C4-2B (cell line): Measurements from ENCODE around the gene KEAP1.
"Not testable (repeated sequence)": the region's sequence is repeated elsewhere in the genome, so short reads cannot be mapped to it uniquely, and the experiment has no call there.

ENCODE experiments used
- H3K27ac ChIP-seq: fragments of 450-650 bp; 2 replicates; pipeline ENCODE4 v1.5.1; 2017
- CTCF ChIP-seq: fragments of 450-650 bp; conservative IDR thresholded peaks from 2 replicates; pipeline ENCODE4 v1.5.1; 2017; ENCODE audit warnings: mild to moderate bottlenecking
- ZFX ChIP-seq: fragments of 450-650 bp; IDR thresholded peaks from 2 replicates; pipeline ENCODE4 v1.6.1; 2017

KEAP1 gene

GRCh38 chr19:10546817-10547216, 43.7 kb upstream of the KEAP1 start:
- no peak for TF ChIP-seq CTCF
- TF ChIP-seq ZFX: no peak
- no peak overlapping the region for H3K27ac ChIP-seq

GRCh38 chr19:10544753-10545251, 41.6 kb upstream of the KEAP1 start:
- TF ChIP-seq CTCF: no peak
- no peak for TF ChIP-seq ZFX
- H3K27ac ChIP-seq: peak overlapping the region; percentile 94

- no peak for TF ChIP-seq CTCF
- TF ChIP-seq ZFX: peak; percentile 47; the same call in 1 of the 2 replicates
- peak overlapping the region; percentile 94 for H3K27ac ChIP-seq
Measured at GRCh38 chr19:10544242-10544752, 41.1 kb upstream of the KEAP1 start.

GRCh38 chr19:10543420-10544241, 40.5 kb upstream of the KEAP1 start, which contains the start of gene ATG4D:
Gene ATG4D, plus strand, starts transcription at chr19:10543904. Its CDS starts 187 bp downstream, at chr19:10544091.
- TF ChIP-seq ZFX (peak; percentile 90; the same call in 1 of the 2 replicates), CTCF (no peak)
- H3K27ac ChIP-seq: peak within 1 kb of the TSS; percentile 94

GRCh38 chr19:10543059-10543419, 39.9 kb upstream of the KEAP1 start:
- peak overlapping the region; percentile 94 for H3K27ac ChIP-seq
- no peak for TF ChIP-seq CTCF
- no peak for TF ChIP-seq ZFX

- H3K27ac ChIP-seq: not testable (repeated sequence)
Measured at GRCh38 chr19:10539016-10539415, 35.9 kb upstream of the KEAP1 start.

- TF ChIP-seq ZFX: no peak
- TF ChIP-seq CTCF: no peak
- H3K27ac ChIP-seq: no peak overlapping the region
Measured at GRCh38 chr19:10538204-10538983, 35.2 kb upstream of the KEAP1 start.
